Activated CD8-positive, alpha-beta T cell treated with anti-CD3 and anti-CD28 coated beads, Interleukin-2, amount 10 ng/mL, durations not matched to agents 7 days and 5 days (primary cell): ENCODE data around the gene SEMA4D. TPM values are rescaled to one million over a fixed set of nuclear protein-coding genes. Genes with fewer than 3 reads are reported as not detected.

Source experiments
- ATAC-seq: fragments of 150-1000 bp; cut with Tn5 transposase; one replicate; pipeline ENCODE4 v1.10.0; 2021; ENCODE audit warnings: moderate library complexity
- CTCF ChIA-PET: fragments of 350-600 bp; sonication (Branson Sonifier 250); formaldehyde crosslinking; loops from one replicate; lab custom pipeline; 2021; ENCODE audit warnings: antibody characterized with exemption; lab: Charles Lee
- POLR2A ChIA-PET: fragments of 350-600 bp; sonication (Branson Sonifier 250); formaldehyde crosslinking; loops from one replicate; lab custom pipeline; 2021; ENCODE audit warnings: antibody characterized with exemption; lab: Charles Lee
- DNase-seq: peaks from one replicate; pipeline ENCODE4 v3.0.0-alpha.2; 2020
- H3K27ac Mint-ChIP-seq: one replicate; pipeline ENCODE4 v1.8.0; 2021; ENCODE audit warnings: mild to moderate bottlenecking, mixed read lengths
- H3K27me3 Mint-ChIP-seq: one replicate; pipeline ENCODE4 v1.8.0; 2021; ENCODE audit warnings: low read depth, mixed read lengths
- H3K36me3 Mint-ChIP-seq: one replicate; pipeline ENCODE4 v1.8.0; 2021; ENCODE audit warnings: low read depth, mixed read lengths
- H3K4me1 Mint-ChIP-seq: one replicate; pipeline ENCODE4 v1.8.0; 2021; ENCODE audit warnings: low read depth, mixed read lengths
- H3K4me3 Mint-ChIP-seq: one replicate; pipeline ENCODE4 v1.8.0; 2021; ENCODE audit warnings: mild to moderate bottlenecking, mixed read lengths
- H3K9me3 Mint-ChIP-seq: one replicate; pipeline ENCODE4 v1.8.0; 2022; ENCODE audit warnings: mixed read lengths; ENCODE audit not compliant: insufficient read depth
- total RNA-seq, 2 experiments: library from RNA; stranded (reverse); gene quantifications; one replicate each; pipeline ENCODE4 v1.2.3, GENCODE V29; 2021

Gene SEMA4D
- total RNA-seq, 2 experiments from 2014 or later = 314 to 321 TPM

- Mint-ChIP-seq H3K4me1 (peaks cover 95% of the 10 kb centered on the region), H3K27ac (peak overlapping the region; percentile 88), H3K9me3 (peaks cover 3% of the 10 kb centered on the region), H3K36me3 (peaks cover 57% of the 10 kb centered on the region), H3K4me3 (no peak overlapping the region), H3K27me3 (no peaks in the 10 kb centered on the region)
- ATAC-seq (peak; percentile 20), DNase-seq (peak; percentile 79)
- CTCF ChIA-PET = interaction anchor here (0.7 to 4.9 kb wide), 43 partner anchors 8 to 188 kb away, joined by 3 to 83 read pairs (median 5); no protein-coding TSS in a partner anchor
- POLR2A ChIA-PET = interaction anchor here (0.7 to 1.2 kb wide), 4 partner anchors 9 to 119 kb away, joined by 3 to 5 read pairs (median 4); no protein-coding TSS in a partner anchor
Observed at GRCh38 chr9:89428901-89429890, 68.7 kb downstream of the SEMA4D start.

DNA sequence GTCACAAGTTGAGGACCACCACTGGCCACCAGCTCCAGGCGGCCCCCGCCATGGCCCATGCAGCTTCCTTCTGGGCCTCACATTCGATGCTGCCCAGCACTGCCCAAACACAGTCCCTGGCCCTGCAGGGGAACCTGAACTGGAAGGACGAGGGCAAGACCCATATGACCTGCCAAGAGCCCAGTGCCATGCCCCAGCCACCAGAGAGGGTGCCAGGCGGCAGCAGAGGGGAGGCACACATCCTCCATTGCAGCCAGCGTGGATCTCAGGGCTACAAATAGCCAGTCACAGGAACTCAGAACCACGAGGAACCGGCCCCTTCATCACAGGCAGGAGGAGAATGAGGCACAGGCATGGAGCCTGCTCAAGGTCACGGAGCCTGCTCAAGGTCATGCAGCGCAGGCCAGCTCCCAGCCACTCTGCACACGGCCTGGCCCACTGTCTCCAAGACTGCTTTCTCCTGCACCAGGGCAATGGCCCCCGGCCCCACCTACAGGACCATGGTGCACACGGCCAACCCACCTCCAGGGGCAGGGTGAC lies 69.6 kb downstream of the SEMA4D start:
- peaks cover 64% of the 10 kb centered on the region for H3K36me3 Mint-ChIP-seq
- no peaks in the 10 kb centered on the region for H3K27me3 Mint-ChIP-seq
- H3K4me1 Mint-ChIP-seq = peaks cover 97% of the 10 kb centered on the region
- H3K27ac Mint-ChIP-seq = peak overlapping the region; percentile 88
- POLR2A ChIA-PET = interaction anchor here (0.6 to 1.7 kb wide), 3 partner anchors 10 to 94 kb away, joined by 3 to 9 read pairs (median 6); no protein-coding TSS in a partner anchor
- no peak overlapping the region for H3K4me3 Mint-ChIP-seq
- no peak for ATAC-seq
- no peak for DNase-seq
- peaks cover 3% of the 10 kb centered on the region for H3K9me3 Mint-ChIP-seq
- CTCF ChIA-PET = interaction anchor here (1.1 to 4.9 kb wide), 17 partner anchors 9 to 121 kb away, joined by 4 to 83 read pairs (median 12); no protein-coding TSS in a partner anchor

DNA sequence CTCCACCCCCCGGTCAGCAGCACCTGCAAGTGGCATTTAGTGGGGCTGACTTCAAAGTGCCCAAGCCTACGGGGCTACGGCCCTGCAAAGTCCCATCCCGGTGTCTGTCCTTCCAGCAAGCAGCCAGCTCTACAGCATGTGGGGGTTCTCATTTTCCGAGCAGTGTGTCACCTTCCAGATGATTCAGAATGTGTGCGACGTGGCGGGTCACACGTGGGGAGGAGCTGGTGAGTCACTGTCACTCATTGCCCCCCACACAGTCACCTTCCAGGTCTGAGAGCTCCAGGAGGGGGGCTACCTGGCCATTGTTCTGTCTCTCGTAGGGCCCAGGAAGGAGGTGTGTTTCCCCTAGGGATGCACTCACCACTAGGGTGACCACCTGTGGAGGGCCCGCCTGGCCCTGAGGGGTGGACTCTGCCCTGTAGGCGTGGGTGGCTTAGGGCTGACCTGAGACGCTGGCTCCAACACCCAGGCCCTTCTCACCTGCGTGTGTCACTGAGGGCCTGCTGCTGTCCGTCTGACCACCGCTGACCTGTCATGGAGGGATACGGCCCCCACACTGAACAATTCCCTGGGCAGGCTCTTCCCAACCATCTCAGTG lies 70.2 kb downstream of the SEMA4D start:
- H3K4me1 Mint-ChIP-seq = peaks cover 97% of the 10 kb centered on the region
- peaks cover 64% of the 10 kb centered on the region for H3K36me3 Mint-ChIP-seq
- ATAC-seq = peak; percentile 22
- peak; percentile 79 for DNase-seq
- ChIA-PET CTCF (interaction anchor here (1.7 to 4.9 kb wide), 8 partner anchors 9 to 121 kb away, joined by 3 to 38 read pairs (median 12); no protein-coding TSS in a partner anchor), POLR2A (interaction anchor here (0.6 to 1.7 kb wide), 3 partner anchors 9 to 95 kb away, joined by 3 to 9 read pairs (median 6); no protein-coding TSS in a partner anchor)
- peaks cover 3% of the 10 kb centered on the region for H3K9me3 Mint-ChIP-seq
- no peaks in the 10 kb centered on the region for H3K27me3 Mint-ChIP-seq
- peak overlapping the region; percentile 88 for H3K27ac Mint-ChIP-seq
- peak overlapping the region; percentile 56 for H3K4me3 Mint-ChIP-seq

DNA sequence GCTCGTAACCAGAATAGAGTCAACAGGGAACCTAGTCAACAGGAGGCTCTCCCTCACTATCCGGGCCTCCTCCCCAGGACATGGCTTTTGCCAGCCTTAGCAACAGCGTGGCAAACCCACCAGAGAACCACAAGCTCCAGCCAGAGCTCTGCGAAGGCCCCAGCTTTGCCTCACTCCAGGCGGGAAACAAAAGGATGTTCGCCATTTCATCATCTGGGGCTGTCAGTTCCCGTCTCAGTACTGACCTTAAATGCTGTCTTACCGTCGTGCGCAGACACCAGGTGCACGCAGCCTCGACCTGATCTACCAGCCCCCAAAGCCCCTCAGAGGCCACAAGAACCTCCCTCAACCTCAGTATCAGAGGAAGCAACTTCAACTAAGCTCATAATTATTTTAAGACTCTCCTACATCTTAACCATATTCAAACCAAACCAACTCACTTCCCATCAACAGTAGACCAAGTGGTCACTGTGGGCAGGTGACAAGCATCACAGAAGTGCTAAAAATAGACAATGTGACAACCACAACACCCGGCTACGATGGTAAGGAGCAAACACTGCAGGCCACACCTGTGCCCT lies 71.4 kb downstream of the SEMA4D start:
- Mint-ChIP-seq H3K27me3 (no peaks in the 10 kb centered on the region), H3K4me1 (peaks cover 97% of the 10 kb centered on the region), H3K27ac (peak overlapping the region; percentile 88), H3K9me3 (peaks cover 3% of the 10 kb centered on the region), H3K36me3 (peaks cover 67% of the 10 kb centered on the region), H3K4me3 (peak overlapping the region; percentile 56)
- ATAC-seq = peak; percentile 48
- peak; percentile 83 for DNase-seq
- POLR2A ChIA-PET = interaction anchor here (0.6 to 1.9 kb wide), 11 partner anchors 8 to 123 kb away, joined by 3 to 7 read pairs (median 4); no protein-coding TSS in a partner anchor
- CTCF ChIA-PET = interaction anchor here (0.6 to 4.9 kb wide), 13 partner anchors 11 to 122 kb away, joined by 3 to 38 read pairs (median 6); no protein-coding TSS in a partner anchor

- DNase-seq (no peak), ATAC-seq (peak; percentile 2)
- H3K4me3 Mint-ChIP-seq = peak overlapping the region; percentile 56
- peaks cover 72% of the 10 kb centered on the region for H3K36me3 Mint-ChIP-seq
- H3K27ac Mint-ChIP-seq = peak overlapping the region; percentile 88
- no peaks in the 10 kb centered on the region for H3K27me3 Mint-ChIP-seq
- peaks cover 97% of the 10 kb centered on the region for H3K4me1 Mint-ChIP-seq
- ChIA-PET CTCF (interaction anchor here (0.9 to 4.9 kb wide), 12 partner anchors 11 to 123 kb away, joined by 3 to 38 read pairs (median 6); no protein-coding TSS in a partner anchor), POLR2A (interaction anchor here (0.6 to 1.9 kb wide), 9 partner anchors 9 to 123 kb away, joined by 3 to 7 read pairs (median 4); no protein-coding TSS in a partner anchor)
- peaks cover 3% of the 10 kb centered on the region for H3K9me3 Mint-ChIP-seq
Observed at GRCh38 chr9:89425921-89426383, 72.0 kb downstream of the SEMA4D start.

DNA sequence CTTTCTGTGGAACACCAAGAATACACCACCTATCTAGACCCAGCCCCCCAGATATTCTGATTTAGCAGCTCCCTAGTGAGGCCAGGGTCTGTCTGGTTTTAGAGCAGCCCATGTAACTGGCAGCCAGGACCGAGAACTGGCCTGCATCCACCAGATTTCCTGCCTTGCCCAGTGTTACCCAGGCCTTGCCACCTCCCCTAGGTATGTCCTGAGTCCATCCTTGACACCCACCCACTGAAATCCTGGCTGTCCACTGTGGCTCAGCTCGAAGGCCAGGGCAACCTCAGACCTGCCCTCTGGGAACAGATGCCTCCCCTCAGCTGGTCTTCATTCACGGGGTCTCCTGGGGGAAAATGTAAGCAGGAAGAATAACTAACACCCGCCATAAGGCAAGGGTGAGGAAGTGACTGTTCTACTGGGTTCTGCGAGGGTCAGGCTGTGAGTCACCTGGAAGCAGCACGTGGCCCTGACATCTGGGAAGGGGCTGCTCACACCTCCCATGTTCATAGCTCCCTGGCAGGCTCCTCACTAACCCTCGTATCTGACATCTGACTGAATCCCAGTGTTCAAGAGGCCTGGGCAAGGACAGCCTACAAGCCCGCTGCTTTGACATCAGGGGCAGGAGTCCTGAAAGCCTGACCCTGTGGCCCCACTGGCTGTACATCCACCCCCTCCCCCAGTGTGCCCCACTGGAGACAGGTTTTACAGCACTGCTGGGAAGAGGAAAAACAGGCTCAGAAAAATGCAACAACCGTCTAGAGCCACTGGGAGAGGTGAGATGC lies 72.7 kb downstream of the SEMA4D start:
- Mint-ChIP-seq H3K4me1 (peaks cover 100% of the 10 kb centered on the region), H3K36me3 (peaks cover 79% of the 10 kb centered on the region), H3K4me3 (peak overlapping the region; percentile 22), H3K27me3 (no peaks in the 10 kb centered on the region), H3K9me3 (peaks cover 3% of the 10 kb centered on the region), H3K27ac (peak overlapping the region; percentile 88)
- ATAC-seq = no peak
- CTCF ChIA-PET = interaction anchor here (1.1 to 1.6 kb wide), 3 partner anchors 15 to 17 kb away, joined by 3 to 7 read pairs (median 4); no protein-coding TSS in a partner anchor
- DNase-seq = no peak
- POLR2A ChIA-PET = interaction anchor here (1.0 to 2.3 kb wide), 3 partner anchors 17 to 124 kb away, joined by 4 to 9 read pairs (median 7); no protein-coding TSS in a partner anchor

DNA sequence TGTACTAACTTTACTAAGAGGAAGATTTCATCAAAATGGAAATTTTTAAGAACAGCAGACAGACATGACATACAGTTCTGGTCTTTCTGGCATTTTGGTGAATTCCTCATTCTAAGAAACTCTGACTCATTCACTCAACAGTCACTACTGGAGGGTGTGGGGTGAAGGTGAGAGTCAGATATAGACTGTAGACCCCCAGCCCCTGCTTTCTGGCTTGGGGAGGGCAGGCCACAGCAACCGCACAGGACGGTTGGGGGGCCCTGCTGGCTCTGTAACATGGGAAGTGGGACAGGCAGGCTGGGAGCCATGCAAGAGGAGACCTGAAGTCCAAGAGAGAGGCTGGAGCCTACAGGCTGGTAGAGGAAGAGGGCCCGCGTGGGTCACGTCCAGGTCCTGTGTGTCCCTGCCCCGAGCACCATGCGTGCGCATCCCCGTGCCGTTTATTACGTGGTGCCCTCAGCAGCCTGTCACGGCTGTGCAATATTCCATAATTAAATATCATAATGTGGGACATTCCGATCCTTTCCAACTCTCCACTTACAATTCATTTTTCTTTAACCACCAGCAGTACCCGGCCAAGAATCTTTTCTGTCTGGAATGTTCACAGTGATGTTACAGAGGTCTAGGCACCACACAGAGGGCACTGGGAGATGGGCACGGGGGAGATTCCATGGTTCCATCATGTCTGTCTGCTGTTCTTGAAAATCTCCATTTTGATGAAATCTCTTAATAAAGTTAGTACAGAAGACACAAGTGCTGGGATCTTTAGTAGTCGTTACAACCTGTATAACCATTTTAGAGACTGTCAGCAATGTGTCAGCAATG lies 75.5 kb downstream of the SEMA4D start:
- H3K27ac Mint-ChIP-seq = peak overlapping the region; percentile 88
- ATAC-seq = peak; percentile 37
- H3K27me3 Mint-ChIP-seq = no peaks in the 10 kb centered on the region
- H3K9me3 Mint-ChIP-seq = peaks cover 3% of the 10 kb centered on the region
- peaks cover 100% of the 10 kb centered on the region for H3K4me1 Mint-ChIP-seq
- POLR2A ChIA-PET = interaction anchor here (0.9 to 1.0 kb wide), 2 partner anchors 12 kb away, joined by 4 read pairs; no protein-coding TSS in a partner anchor
- DNase-seq = peak; percentile 78
- CTCF ChIA-PET = interaction anchor here (1.0 to 1.6 kb wide), 2 partner anchors 126 kb away, joined by 4 to 9 read pairs; no protein-coding TSS in a partner anchor
- H3K4me3 Mint-ChIP-seq = peak overlapping the region; percentile 57
- H3K36me3 Mint-ChIP-seq = peaks cover 84% of the 10 kb centered on the region

DNA sequence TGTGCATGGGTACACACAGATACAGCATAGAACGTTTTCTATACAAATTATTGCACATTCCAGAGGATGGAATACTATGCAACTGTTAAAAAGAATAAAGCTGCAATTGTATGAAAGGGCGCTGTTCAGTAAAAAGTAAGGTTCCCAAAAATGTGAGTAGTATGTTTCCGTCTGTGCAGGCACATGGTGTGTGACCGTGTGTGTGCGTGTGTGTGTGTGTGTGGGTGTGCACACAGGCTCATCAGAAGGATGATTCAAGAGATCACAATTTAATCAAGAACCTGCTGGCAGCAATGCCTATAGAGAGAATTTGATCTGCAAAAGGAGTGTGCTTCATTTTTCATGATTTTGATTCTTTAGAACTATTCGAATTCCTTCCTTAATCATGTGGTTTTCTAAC lies 76.3 kb downstream of the SEMA4D start:
- H3K4me3 Mint-ChIP-seq = peak overlapping the region; percentile 57
- H3K4me1 Mint-ChIP-seq = peaks cover 98% of the 10 kb centered on the region
- H3K36me3 Mint-ChIP-seq = peaks cover 85% of the 10 kb centered on the region
- H3K27me3 Mint-ChIP-seq = no peaks in the 10 kb centered on the region
- POLR2A ChIA-PET = interaction anchor here (0.7 to 1.0 kb wide), 2 partner anchors 12 to 27 kb away, joined by 3 to 4 read pairs; no protein-coding TSS in a partner anchor
- peak overlapping the region; percentile 88 for H3K27ac Mint-ChIP-seq
- CTCF ChIA-PET = interaction anchor here (1.0 kb wide), 1 partner anchor 127 kb away, joined by 4 read pairs; no protein-coding TSS in a partner anchor
- DNase-seq (no peak), ATAC-seq (no peak)
- H3K9me3 Mint-ChIP-seq = peaks cover 3% of the 10 kb centered on the region
